Measurements from ENCODE around the gene IFI27L1.
A peak's percentile ranks its signal among the peaks of the same experiment; 100 is the strongest.

IFI27L1 gene

GRCh38 chr14:94126800-94127199 lies 45.7 kb downstream of the IFI27L1 start:
- no peak overlapping the region for H3K4me3 ChIP-seq (ENCODE audit: low read depth, low read length)
- no peak for TF ChIP-seq CTCF (IDR thresholded peaks at IDR 0.05; ENCODE audit: low read depth, low read length)

- TF ChIP-seq CTCF (IDR thresholded peaks at IDR 0.05; ENCODE audit: low read depth, low read length): no peak
- no peak overlapping the region for H3K4me3 ChIP-seq (ENCODE audit: low read depth, low read length)
These were observed 46.2 kb downstream of the IFI27L1 start for GRCh38 chr14:94127330-94127729.

GRCh38 chr14:94128216-94128839 lies 47.2 kb downstream of the IFI27L1 start:
- TF ChIP-seq CTCF (IDR thresholded peaks at IDR 0.05; ENCODE audit: low read depth, low read length): no peak
- peak overlapping the region; percentile 68 for H3K4me3 ChIP-seq (ENCODE audit: low read depth, low read length)

- H3K4me3 ChIP-seq (ENCODE audit: low read depth, low read length): peak within 1 kb of the TSS; percentile 68
- no peak for TF ChIP-seq CTCF (IDR thresholded peaks at IDR 0.05; ENCODE audit: low read depth, low read length)
These were observed 48.1 kb downstream of the IFI27L1 start, which contains the start of gene IFI27L2 for GRCh38 chr14:94129111-94129757. TSS of gene IFI27L2 (minus strand) at chr14:94129604. CDS start at chr14:94129564, 40 bp downstream.

- TF ChIP-seq CTCF (IDR thresholded peaks at IDR 0.05; ENCODE audit: low read depth, low read length): no peak
- H3K4me3 ChIP-seq (ENCODE audit: low read depth, low read length): peak overlapping the region; percentile 68
These were observed 48.8 kb downstream of the IFI27L1 start for GRCh38 chr14:94129758-94130414.

GRCh38 chr14:94132285-94132887 lies 51.3 kb downstream of the IFI27L1 start:
- peak; percentile 55; the same call in 1 of the 2 replicates for TF ChIP-seq CTCF (IDR thresholded peaks at IDR 0.05; ENCODE audit: low read depth, low read length)
- H3K4me3 ChIP-seq (ENCODE audit: low read depth, low read length): no peak overlapping the region

All from WI38 (cell line).